HG03558 (cell line): ENCODE data around the gene JAK3.

Experiments used
- ATAC-seq: cut with Tn5 transposase; IDR thresholded peaks from one replicate; pipeline ENCODE4 v1.9.1; 2021; ENCODE audit warnings: moderate number of reproducible peaks; ENCODE audit not compliant: unreplicated experiment; ENCODE audit errors: extremely low read depth

The JAK3 gene

GRCh38 chr19:17841810-17842662 lies 5.7 kb downstream of the JAK3 start:
- ATAC-seq: no peak

- ATAC-seq: no peak
These were observed 6.4 kb downstream of the JAK3 start for GRCh38 chr19:17841371-17841809.

GRCh38 chr19:17840019-17840418 lies 7.8 kb downstream of the JAK3 start:
- no peak for ATAC-seq

- ATAC-seq: no peak
These were observed 9.8 kb downstream of the JAK3 start for GRCh38 chr19:17837972-17838371.

GRCh38 chr19:17836530-17836929 lies 11.3 kb downstream of the JAK3 start:
- no peak for ATAC-seq

GRCh38 chr19:17835182-17836006 lies 12.4 kb downstream of the JAK3 start:
- ATAC-seq: no peak

- ATAC-seq: no peak
These were observed 13.2 kb downstream of the JAK3 start for GRCh38 chr19:17834350-17835181.

- ATAC-seq: no peak
These were observed 15.2 kb downstream of the JAK3 start for GRCh38 chr19:17832443-17833208.

GRCh38 chr19:17831419-17831888 lies 16.3 kb downstream of the JAK3 start:
- no peak for ATAC-seq

- no peak for ATAC-seq
These were observed 17.0 kb downstream of the JAK3 start for GRCh38 chr19:17830567-17831418.

GRCh38 chr19:17829855-17830566 lies 17.8 kb downstream of the JAK3 start:
- no peak for ATAC-seq

- no peak for ATAC-seq
These were observed 21.2 kb downstream of the JAK3 start for GRCh38 chr19:17826508-17827056.

- ATAC-seq: no peak
These were observed 23.4 kb downstream of the JAK3 start for GRCh38 chr19:17824339-17824738.

- ATAC-seq: no peak
These were observed 26.6 kb downstream of the JAK3 start, which contains the start of gene INSL3 for GRCh38 chr19:17821190-17821589. INSL3 (minus strand) TSS chr19:17821519; CDS start chr19:17821506, 13 bp downstream.

- no peak for ATAC-seq
These were observed 30.0 kb downstream of the JAK3 start for GRCh38 chr19:17817668-17818363.

- no peak for ATAC-seq
These were observed 35.7 kb downstream of the JAK3 start for GRCh38 chr19:17812099-17812498.

- ATAC-seq: no peak
These were observed 36.1 kb downstream of the JAK3 start for GRCh38 chr19:17811681-17812080.
